K562 (cell line): ENCODE measurements around the gene MRPL19. TPM values are rescaled to one million over a fixed set of nuclear protein-coding genes. Genes with fewer than 3 reads are reported as not detected.

Experiments
- ATAC-seq: fragments of 200-7000 bp; cut with Tn5 transposase; 3 replicates; pipeline ENCODE4 v1.9.1; 2020; ENCODE audit warnings: moderate library complexity
- BruUV-seq: library from RNA; stranded (reverse); fragments of 400-500 nt; replicated peaks from 2 replicates; lab custom pipeline; 2021; lab: Mats Ljungman, UMichigan
- CTCF ChIA-PET: fragments of 300-600 bp; formaldehyde crosslinking; extraction: SDS; loops from one replicate; lab custom pipeline; 2021; ENCODE audit warnings: low intra/inter-chr PET ratio; lab: Yijun Ruan, JAX
- POLR2A ChIA-PET: fragments of 300-600, 350-650 bp; sonication (Branson Sonifier 250); formaldehyde crosslinking; extraction: SDS; loops from one replicate; lab custom pipeline; 2021; ENCODE audit warnings: antibody characterized with exemption, inconsistent platforms; lab: Yijun Ruan, JAX
- DNase-seq, 4 experiments: peaks; one replicate each; pipeline versions ENCODE4 v3.0.0 to v3.0.0-alpha.2; 2011 to 2018; ENCODE audit warnings: low spot score in 3 of 4, mixed read lengths in 3 of 4; ENCODE audit errors: extremely low read depth in 1 of 4
- FAIRE-seq: peaks from 2 replicates; lab custom pipeline; 2011; peaks lifted over from hg19 to GRCh38; lab: Jason Lieb, UNC
- H2AFZ ChIP-seq: 2 replicates; pipeline ENCODE4 v1.6.0; 2011; ENCODE audit warnings: low read depth, low read length, control low read depth, inconsistent platforms
- H3K27ac ChIP-seq: fragments of 200-600 bp; 3 replicates; pipeline ENCODE4 v1.8.0; 2011; ENCODE audit warnings: low read depth, mild to moderate bottlenecking, control low read depth, inconsistent platforms, low read length, moderate library complexity, mixed read lengths; ENCODE audit errors: extremely low read depth
- H3K27me3 ChIP-seq, 2 experiments: fragments of 300-600 bp in 1 of 2; 2 replicates in 1 of 2; 3 replicates in 1 of 2; pipeline versions ENCODE4 v1.6.0 to v1.8.0; 2011; ENCODE audit warnings: inconsistent platforms in 2 of 2, low read length in 2 of 2, mild to moderate bottlenecking in 1 of 2, mixed read lengths in 1 of 2, moderate library complexity in 1 of 2; ENCODE audit not compliant: control insufficient read depth in 2 of 2, insufficient read depth in 2 of 2
- H3K36me3 ChIP-seq: fragments of 300-600 bp; 3 replicates; pipeline ENCODE4 v1.8.0; 2011; ENCODE audit warnings: mild to moderate bottlenecking, low read length, inconsistent platforms; ENCODE audit not compliant: control insufficient read depth, insufficient read depth
- H3K4me1 ChIP-seq, 2 experiments: fragments of 200-600 bp in 1 of 2; replicated peaks in 1 of 2; 2 replicates in 1 of 2; 3 replicates in 1 of 2; pipeline versions ENCODE4 v1.5.1 to v1.8.0; 2011; ENCODE audit warnings: inconsistent platforms in 2 of 2, low read length in 2 of 2, mild to moderate bottlenecking in 1 of 2, mixed read lengths in 1 of 2, moderate library complexity in 1 of 2; ENCODE audit not compliant: control insufficient read depth in 2 of 2, insufficient read depth in 2 of 2
- H3K4me2 ChIP-seq: 2 replicates; pipeline ENCODE4 v1.6.1; 2011; ENCODE audit warnings: low read length, control low read depth, inconsistent platforms, mixed read lengths; ENCODE audit not compliant: insufficient read depth
- H3K4me3 ChIP-seq: fragments of 200-600 bp; sonication (generic), shearing (Covaris generic); 2 replicates; pipeline ENCODE4 v1.5.1; 2016; ENCODE audit warnings: control low read depth, inconsistent platforms
- H3K79me2 ChIP-seq: fragments of 200-600 bp; 3 replicates; pipeline ENCODE4 v1.8.0; 2011; ENCODE audit warnings: low read length, inconsistent platforms; ENCODE audit not compliant: control insufficient read depth, insufficient read depth
- H3K9ac ChIP-seq, 2 experiments: 2 replicates each; pipeline versions ENCODE4 v1.6.0 to v1.6.1; 2011; ENCODE audit warnings: low read depth in 2 of 2, low read length in 2 of 2, control low read depth in 1 of 2, inconsistent platforms in 1 of 2, mild to moderate bottlenecking in 1 of 2, mixed read lengths in 1 of 2; ENCODE audit not compliant: insufficient read depth in 1 of 2
- H3K9me1 ChIP-seq: one replicate; pipeline ENCODE4 v1.6.0; 2011; ENCODE audit warnings: inconsistent platforms, mild to moderate bottlenecking, low read length, moderate library complexity; ENCODE audit not compliant: control insufficient read depth, insufficient read depth
- H3K9me3 ChIP-seq: replicated peaks from 2 replicates; pipeline ENCODE4 v1.5.1; 2011; ENCODE audit warnings: low read depth, low read length, inconsistent platforms; ENCODE audit not compliant: control insufficient read depth, insufficient read depth
- H4K20me1 ChIP-seq: replicated peaks from 2 replicates; pipeline ENCODE4 v1.6.1; 2011; ENCODE audit warnings: low read length, inconsistent platforms, mixed read lengths; ENCODE audit not compliant: control insufficient read depth, insufficient read depth
- ATF3 ChIP-seq, 2 experiments: fragments of 450-650 bp in 1 of 2; sonication (generic) in 1 of 2; formaldehyde crosslinking in 1 of 2; IDR thresholded peaks in 1 of 2; conservative IDR thresholded peaks in 1 of 2; 2 replicates each; pipeline versions ENCODE4 v1.6.1 to v1.8.1; 2016 to 2023; ENCODE audit warnings: mild to moderate bottlenecking in 2 of 2, moderate library complexity in 2 of 2, inconsistent platforms in 1 of 2, missing genetic modification reagents in 1 of 2
- BRCA1 ChIP-seq, 2 experiments: fragments of 450-650 bp in 1 of 2; sonication (generic) in 1 of 2; formaldehyde crosslinking in 1 of 2; IDR thresholded peaks; 2 replicates each; pipeline versions ENCODE4 v1.5.0 to v1.6.1; 2017 to 2020; ENCODE audit warnings: mild to moderate bottlenecking in 1 of 2, missing genetic modification reagents in 1 of 2
- GABPA ChIP-seq: fragments of 200-800 bp; sonication (Bioruptor generic); conservative IDR thresholded peaks from 2 replicates; pipeline ENCODE4 v1.6.1; 2016; ENCODE audit warnings: low read depth, missing genetic modification characterization, missing compliant biosample characterization
- GTF2E2 ChIP-seq: fragments of 200-800 bp; sonication (Bioruptor generic); IDR thresholded peaks from 2 replicates; pipeline ENCODE4 v1.6.1; 2016; ENCODE audit warnings: missing genetic modification characterization, missing compliant biosample characterization
- GTF3C2 ChIP-seq: IDR thresholded peaks from 3 replicates; pipeline ENCODE4 v1.6.1; 2011; ENCODE audit warnings: borderline replicate concordance, mild to moderate bottlenecking, moderate library complexity; ENCODE audit not compliant: insufficient read length; ENCODE audit errors: extremely low read depth
- NCOA2 ChIP-seq, 2 experiments: fragments of 450-650 bp; IDR thresholded peaks; 2 replicates each; pipeline ENCODE4 v1.6.1; 2018; ENCODE audit warnings: mild to moderate bottlenecking in 2 of 2, moderate library complexity in 1 of 2; ENCODE audit not compliant: partially characterized antibody in 2 of 2
- SIN3A ChIP-seq, 2 experiments: fragments of 150-350 bp in 1 of 2; IDR thresholded peaks; 2 replicates each; pipeline ENCODE4 v1.6.1; 2011 to 2016; ENCODE audit warnings: borderline replicate concordance in 2 of 2, low read depth in 2 of 2, low read length in 2 of 2, mild to moderate bottlenecking in 2 of 2, moderate library complexity in 2 of 2; ENCODE audit not compliant: control insufficient read depth in 1 of 2
- WGBS: fragments of 100-300 bp; shearing (Covaris generic); methylation state at CpG from one replicate; pipeline ENCODE4 v1.1.6; 2016; ENCODE audit warnings: low coverage, mixed read lengths; ENCODE audit not compliant: insufficient coverage; ENCODE audit errors: missing lambda C conversion rate; 5-methylcytosine and 5-hydroxymethylcytosine counted together
- in situ Hi-C: fragments of 300-500 bp; cut with MboI; formaldehyde crosslinking; loops from 4 replicates; pipeline ENCODE4 v1.15.0; 2018; ENCODE audit warnings: inconsistent platforms, mixed read lengths
- intact Hi-C: fragments of 100-400 bp; cut with micrococcal nuclease; formaldehyde crosslinking; loops from 2 replicates; pipeline ENCODE4 v1.14.2; 2022
- polyA plus RNA-seq, 8 experiments: library from polyadenylated mRNA; depleted of rRNA in 4 of 8; stranded (reverse) in 5 of 8; unstranded in 3 of 8; fragments of >200 nt; fragmentation: Nextera tagmentation in 2 of 8; fragmentation: Illumina TruSeq in 1 of 8; extraction: Ambion mirVana in 2 of 8; extraction: Trizol in 1 of 8; gene quantifications; 2 replicates each; pipeline versions ENCODE4 v1.2.1 to v1.2.3, GENCODE V29; 2011 to 2014; ENCODE audit warnings: inconsistent platforms in 1 of 8, missing spikeins in 1 of 8
- total RNA-seq, 7 experiments: library from RNA; depleted of rRNA in 6 of 7; stranded (reverse); fragments of >200 nt in 6 of 7; fragmentation: Illumina TruSeq in 2 of 7; extraction: Trizol in 2 of 7; gene quantifications; 2 replicates each; pipeline versions ENCODE4 v1.2.1 to v1.2.3, GENCODE V29; 2011 to 2021; ENCODE audit warnings: low replicate concordance in 1 of 7

Gene MRPL19
- total and polyA plus RNA-seq, 9 of the 15 experiments (the other 6 are each of a cell fraction or from before 2014, with no cell fraction given) = 9.7 to 65.9 (median 56.1) TPM

GRCh38 chr2:75632813-75633212 lies 13.8 kb upstream of the MRPL19 start (continued):
- no peak for TF ChIP-seq GTF3C2

- Histone ChIP-seq H3K4me1 (no peaks in the 10 kb centered on the region), H2AFZ (no peak overlapping the region), H3K9me3 (no peaks in the 10 kb centered on the region), H3K27ac (no peak overlapping the region), H3K79me2 (no peaks in the 10 kb centered on the region), H3K9ac (no peak overlapping the region), H3K9me1 (no peaks in the 10 kb centered on the region), H3K4me3 (no peak overlapping the region), H4K20me1 (no peaks in the 10 kb centered on the region), H3K36me3 (no peaks in the 10 kb centered on the region), H3K27me3 (peaks cover 12 to 21% of the 10 kb centered on the region in 2 experiments; a peak in 4 of 5 replicates), H3K4me2 (no peak overlapping the region)
- in situ Hi-C loops = loop anchor here (25.0 kb wide), 1 partner anchor 954 kb away; no protein-coding TSS in a partner anchor
- ATAC-seq = no peak
- no peak for FAIRE-seq
- DNase-seq = no peak
- intact Hi-C loops = no loop called here
- TF ChIP-seq SIN3A (IDR thresholded peaks at IDR 0.05; ENCODE audit: borderline replicate concordance in 2 of 2, control insufficient read depth in 1 of 2, low read depth in 2 of 2, low read length in 2 of 2) (no peak), GTF2E2 (tag) (no peak), BRCA1 (IDR thresholded peaks at IDR 0.05) (no peak), BRCA1 (CRISPR knock-in tag; IDR thresholded peaks at IDR 0.05) (no peak), GABPA (tag) (no peak), ATF3 (IDR thresholded peaks at IDR 0.05) (no peak), ATF3 (CRISPR knock-in tag; conservative IDR thresholded peaks at IDR 0.05) (no peak), NCOA2 (IDR thresholded peaks at IDR 0.05; ENCODE audit: partially characterized antibody in 2 of 2) (no peak)
- ChIA-PET POLR2A (no interaction called here), CTCF (no interaction called here)
- no TSS peak for BruUV-seq
- 2% methylated on average over 3 of the region's 3 CpGs for WGBS
These were observed 13.0 kb upstream of the MRPL19 start for GRCh38 chr2:75633620-75634019.
